H9 (cell line): ENCODE results near the gene PLXND1. TPM values are rescaled to one million over a fixed set of nuclear protein-coding genes. Genes with fewer than 3 reads are reported as not detected.

ENCODE experiments used
- DNase-seq: peaks from one replicate; pipeline ENCODE4 v3.0.0-alpha.2; 2017
- H2AFZ ChIP-seq: one replicate; pipeline ENCODE4 v1.6.1; 2013; ENCODE audit warnings: mild to moderate bottlenecking, low read length, control low read depth, moderate library complexity
- H2AK5ac ChIP-seq: 2 replicates; pipeline ENCODE4 v1.6.1; 2013; ENCODE audit warnings: low read length, control low read depth, mixed read lengths; ENCODE audit not compliant: insufficient read length
- H2BK120ac ChIP-seq: one replicate; pipeline ENCODE4 v1.6.1; 2013; ENCODE audit warnings: low read depth, mild to moderate bottlenecking, low read length, control low read depth, inconsistent platforms; ENCODE audit not compliant: poor library complexity, severe bottlenecking
- H2BK12ac ChIP-seq: 2 replicates; pipeline ENCODE4 v1.6.1; 2013; ENCODE audit warnings: low read length, control low read depth, mixed read lengths, low read depth; ENCODE audit not compliant: insufficient read length
- H2BK15ac ChIP-seq: 2 replicates; pipeline ENCODE4 v1.6.1; 2013; ENCODE audit warnings: low read depth, low read length, control low read depth
- H2BK20ac ChIP-seq: one replicate; pipeline ENCODE4 v1.6.1; 2013; ENCODE audit warnings: low read depth, mild to moderate bottlenecking, low read length, control low read depth, inconsistent platforms; ENCODE audit not compliant: poor library complexity, severe bottlenecking
- H2BK5ac ChIP-seq: 2 replicates; pipeline ENCODE4 v1.6.1; 2013; ENCODE audit warnings: low read length, control low read depth, mixed read lengths; ENCODE audit not compliant: insufficient read length
- H3K14ac ChIP-seq: 2 replicates; pipeline ENCODE4 v1.6.1; 2013; ENCODE audit warnings: low read length, control low read depth; ENCODE audit not compliant: insufficient read depth
- H3K18ac ChIP-seq: 2 replicates; pipeline ENCODE4 v1.6.1; 2013; ENCODE audit warnings: low read depth, mild to moderate bottlenecking, mixed read lengths, low read length, control low read depth; ENCODE audit not compliant: insufficient read length
- H3K23ac ChIP-seq: 2 replicates; pipeline ENCODE4 v1.6.1; 2013; ENCODE audit warnings: low read length, control low read depth, mixed read lengths, low read depth; ENCODE audit not compliant: insufficient read length
- H3K23me2 ChIP-seq: 2 replicates; pipeline ENCODE4 v1.6.1; 2013; ENCODE audit warnings: low read depth, mild to moderate bottlenecking, mixed read lengths, low read length, control low read depth; ENCODE audit not compliant: insufficient read length, poor library complexity, severe bottlenecking
- H3K27ac ChIP-seq: 2 replicates; pipeline ENCODE4 v1.5.1; 2013; ENCODE audit warnings: low read length, control low read depth, mixed read lengths, low read depth; ENCODE audit not compliant: insufficient read length
- H3K27me3 ChIP-seq: 2 replicates; pipeline ENCODE4 v1.6.1; 2013; ENCODE audit warnings: low read length, control low read depth, inconsistent platforms; ENCODE audit not compliant: insufficient read depth
- H3K4ac ChIP-seq: 2 replicates; pipeline ENCODE4 v1.6.1; 2013; ENCODE audit warnings: low read depth, mild to moderate bottlenecking, control low read depth, inconsistent platforms, low read length, moderate library complexity
- H3K4me1 ChIP-seq: 2 replicates; pipeline ENCODE4 v1.6.1; 2013; ENCODE audit warnings: low read length, control low read depth, inconsistent platforms; ENCODE audit not compliant: insufficient read depth
- H3K4me2 ChIP-seq: 2 replicates; pipeline ENCODE4 v1.6.1; 2013; ENCODE audit warnings: low read length, control low read depth, mixed read lengths; ENCODE audit not compliant: insufficient read length, insufficient read depth
- H3K56ac ChIP-seq: 2 replicates; pipeline ENCODE4 v1.6.1; 2013; ENCODE audit warnings: low read depth, mild to moderate bottlenecking, mixed read lengths, low read length, control low read depth; ENCODE audit not compliant: insufficient read length
- H3K79me1 ChIP-seq: 2 replicates; pipeline ENCODE4 v1.6.1; 2013; ENCODE audit warnings: low read depth, mild to moderate bottlenecking, moderate library complexity, low read length, control low read depth, inconsistent platforms; ENCODE audit not compliant: insufficient read depth, poor library complexity, severe bottlenecking
- H3K79me2 ChIP-seq: 2 replicates; pipeline ENCODE4 v1.6.1; 2013; ENCODE audit warnings: low read length, control low read depth, inconsistent platforms; ENCODE audit not compliant: insufficient read depth
- H3K9ac ChIP-seq: 2 replicates; pipeline ENCODE4 v1.6.1; 2013; ENCODE audit warnings: low read length, control low read depth, mixed read lengths; ENCODE audit not compliant: insufficient read length; ENCODE audit errors: extremely low read depth
- H3K9me3 ChIP-seq: one replicate; pipeline ENCODE4 v1.6.1; 2013; ENCODE audit warnings: low read depth, low read length, inconsistent platforms; ENCODE audit not compliant: control insufficient read depth
- H3T11ph ChIP-seq: one replicate; pipeline ENCODE4 v1.6.1; 2013; ENCODE audit warnings: mild to moderate bottlenecking, low read length, control low read depth, inconsistent platforms
- H4K20me1 ChIP-seq: one replicate; pipeline ENCODE4 v1.6.1; 2013; ENCODE audit not compliant: control insufficient read depth, insufficient read length, insufficient read depth
- H4K5ac ChIP-seq: 2 replicates; pipeline ENCODE4 v1.6.1; 2013; ENCODE audit warnings: low read depth, mild to moderate bottlenecking, mixed read lengths, low read length, control low read depth; ENCODE audit not compliant: insufficient read length
- H4K8ac ChIP-seq: replicated peaks from 2 replicates; pipeline ENCODE4 v1.6.1; 2013; ENCODE audit warnings: low read length, control low read depth, mixed read lengths, low read depth; ENCODE audit not compliant: insufficient read length
- H4K91ac ChIP-seq: 2 replicates; pipeline ENCODE4 v1.6.1; 2013; ENCODE audit warnings: low read depth, mild to moderate bottlenecking, moderate library complexity, mixed read lengths, low read length, control low read depth; ENCODE audit not compliant: insufficient read length
- H3K27ac Mint-ChIP-seq, 3 experiments: 2 replicates in 2 of 3; 3 replicates in 1 of 3; pipeline ENCODE4 v1.8.0; 2020 to 2021; ENCODE audit warnings: mixed read lengths in 3 of 3, mild to moderate bottlenecking in 1 of 3, moderate library complexity in 1 of 3
- H3K27me3 Mint-ChIP-seq: 2 replicates; pipeline ENCODE4 v1.8.0; 2021; ENCODE audit warnings: low read depth, mild to moderate bottlenecking, moderate library complexity, mixed read lengths
- H3K36me3 Mint-ChIP-seq, 3 experiments: 2 replicates in 2 of 3; 3 replicates in 1 of 3; pipeline ENCODE4 v1.8.0; 2020 to 2021; ENCODE audit warnings: low read depth in 3 of 3, mixed read lengths in 3 of 3; ENCODE audit not compliant: insufficient read depth in 1 of 3
- H3K4me1 Mint-ChIP-seq, 2 experiments: 2 replicates each; pipeline ENCODE4 v1.8.0; 2020; ENCODE audit warnings: mixed read lengths in 2 of 2
- H3K4me3 Mint-ChIP-seq, 2 experiments: 2 replicates in 1 of 2; 3 replicates in 1 of 2; pipeline ENCODE4 v1.8.0; 2020 to 2021; ENCODE audit warnings: mild to moderate bottlenecking in 2 of 2, mixed read lengths in 2 of 2, moderate library complexity in 1 of 2
- H3K9me3 Mint-ChIP-seq, 2 experiments: 2 replicates in 1 of 2; 3 replicates in 1 of 2; pipeline ENCODE4 v1.8.0; 2020; ENCODE audit warnings: mild to moderate bottlenecking in 2 of 2, mixed read lengths in 2 of 2, moderate library complexity in 1 of 2
- CTCF ChIP-seq: fragments of 200-600 bp; sonication (generic); conservative IDR thresholded peaks from 3 replicates; pipeline ENCODE4 v1.8.0; 2021; ENCODE audit warnings: antibody characterized with exemption, mild to moderate bottlenecking
- WGBS: extraction: QIAGEN DNeasy Blood & Tissue Kit; methylation state at CpG from one replicate; pipeline ENCODE4 v1.1.7; 2013; ENCODE audit warnings: missing lambda C conversion rate, low lambda C conversion rate, mixed read lengths; ENCODE audit not compliant: insufficient read length; ENCODE audit errors: extremely low coverage; 5-methylcytosine and 5-hydroxymethylcytosine counted together
- total RNA-seq: library from RNA; stranded (reverse); gene quantifications from 2 replicates; pipeline ENCODE4 v1.2.1, GENCODE V29; 2021

Gene PLXND1
- total RNA-seq, 1 experiment from 2014 or later: 50.9 TPM

DNA sequence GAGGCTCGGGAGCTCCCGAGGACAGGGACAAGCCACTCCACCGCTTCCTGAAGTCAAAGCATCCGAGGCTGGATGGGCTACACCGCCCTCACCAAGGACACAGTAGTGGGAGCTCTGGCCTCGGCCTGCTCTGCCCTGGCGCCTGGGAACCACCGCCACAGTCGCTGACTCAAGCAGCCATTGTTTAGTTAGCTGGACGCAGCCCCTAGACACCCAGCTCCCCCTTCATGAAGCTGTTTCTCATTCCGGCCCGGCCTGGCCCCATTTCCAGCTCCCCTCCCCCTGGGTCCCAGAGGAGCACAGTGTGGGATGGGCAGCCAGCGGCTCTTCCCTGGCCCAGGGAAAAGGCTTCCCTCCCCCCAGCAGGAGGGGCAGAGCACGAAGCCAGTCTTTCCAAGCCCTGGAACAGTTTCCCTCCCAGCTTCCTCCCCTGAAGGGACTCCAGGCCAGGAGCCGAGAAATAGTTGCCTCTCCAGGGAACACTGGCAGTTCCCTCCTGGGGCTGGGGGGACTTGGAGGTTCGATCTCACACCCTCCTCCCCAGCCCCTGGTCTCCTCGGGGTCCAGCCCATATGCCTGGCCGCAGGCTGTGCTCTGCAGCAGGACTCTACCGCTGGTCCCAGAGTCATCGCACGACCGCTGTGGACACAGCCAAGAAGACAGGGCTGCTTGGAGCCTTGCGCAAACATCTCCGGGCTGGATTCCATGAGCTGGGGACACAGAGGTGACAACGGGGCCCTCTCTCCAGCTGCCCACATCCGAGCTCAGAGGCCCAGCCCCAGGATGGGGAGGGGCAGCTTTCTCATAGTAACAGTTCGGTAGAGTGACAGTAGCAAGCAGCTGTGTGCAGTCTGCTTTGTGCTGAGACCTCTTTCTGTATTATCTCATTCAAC, 10.0 kb downstream of the PLXND1 start:
- Histone ChIP-seq H3K4me1 (peaks cover 8% of the 10 kb centered on the region; the same call in 1 of the 2 replicates), H4K5ac (no peak overlapping the region), H3K27me3 (no peaks in the 10 kb centered on the region), H2AK5ac (no peak overlapping the region), H3K23me2 (no peaks in the 10 kb centered on the region), H3K79me2 (peaks cover 3% of the 10 kb centered on the region; the same call in 1 of the 2 replicates), H4K8ac (no peak overlapping the region), H4K20me1 (no peaks in the 10 kb centered on the region), H3K9ac (no peak overlapping the region), H3K79me1 (no peaks in the 10 kb centered on the region), H3K9me3 (no peaks in the 10 kb centered on the region), H3T11ph (no peak overlapping the region), H3K56ac (no peak overlapping the region), H3K14ac (peak overlapping the region; percentile 21; the same call in 1 of the 2 replicates), H2BK12ac (no peak overlapping the region), H2BK20ac (no peak overlapping the region), H3K27ac (no peak overlapping the region), H2AFZ (no peak overlapping the region), H3K23ac (no peak overlapping the region), H2BK15ac (no peak overlapping the region), H2BK120ac (no peak overlapping the region), H3K18ac (no peak overlapping the region), H2BK5ac (no peak overlapping the region), H3K4me2 (no peak overlapping the region), H3K4ac (no peak overlapping the region), H4K91ac (no peak overlapping the region)
- peaks cover 0 to 2% of the 10 kb centered on the region in 2 experiments; a peak in 1 of 5 replicates for H3K9me3 Mint-ChIP-seq
- TF ChIP-seq CTCF: no peak
- peak; percentile 40 for DNase-seq
- H3K27me3 Mint-ChIP-seq: no peaks in the 10 kb centered on the region
- no CpG with 5 or more reads among the region's 27 CpGs for WGBS
- no peak overlapping the region for H3K4me3 Mint-ChIP-seq
- peak overlapping the region in 1 of 3 experiments; percentile 55; a peak in 2 of 7 replicates for H3K27ac Mint-ChIP-seq
- peaks cover 62 to 80% of the 10 kb centered on the region in 2 experiments for H3K4me1 Mint-ChIP-seq
- no peaks in the 10 kb centered on the region; a peak in 1 of 7 replicates for H3K36me3 Mint-ChIP-seq
